Aorta (tissue), 5 donors: Measurements from ENCODE around the gene FCRLB. TPM values are rescaled to one million over a fixed set of nuclear protein-coding genes. Genes with fewer than 3 reads are reported as not detected.

Source experiments
- ATAC-seq: fragments of 200-7000 bp; cut with Tn5 transposase; one replicate; pipeline ENCODE4 v1.9.1; 2022; ENCODE audit warnings: moderate library complexity; ENCODE audit not compliant: low FRiP score
- DNase-seq, 2 donors: peaks; one replicate each; pipeline ENCODE4 v3.0.0-alpha.2; 2020
- H3K27ac ChIP-seq, 2 donors: one replicate each; pipeline ENCODE4 v1.5.1; 2013; ENCODE audit warnings: low read length in 2 of 2, mild to moderate bottlenecking in 2 of 2, moderate library complexity in 2 of 2, control low read depth in 1 of 2, inconsistent platforms in 1 of 2, low read depth in 1 of 2
- H3K27me3 ChIP-seq, 2 donors: one replicate each; pipeline ENCODE4 v1.6.1; 2013; ENCODE audit warnings: control low read depth in 1 of 2, low read length in 1 of 2, mild to moderate bottlenecking in 1 of 2, moderate library complexity in 1 of 2; ENCODE audit not compliant: insufficient read depth in 2 of 2, control insufficient read depth in 1 of 2
- H3K36me3 ChIP-seq, 2 donors: one replicate each; pipeline ENCODE4 v1.6.1; 2013; ENCODE audit warnings: control low read depth in 1 of 2, low read length in 1 of 2, mild to moderate bottlenecking in 1 of 2; ENCODE audit not compliant: insufficient read depth in 2 of 2, control insufficient read depth in 1 of 2
- H3K4me1 ChIP-seq, 2 donors: one replicate each; pipeline ENCODE4 v1.6.1; 2013; ENCODE audit warnings: low read length in 2 of 2, control low read depth in 1 of 2, mild to moderate bottlenecking in 1 of 2, moderate library complexity in 1 of 2; ENCODE audit not compliant: insufficient read depth in 2 of 2, control insufficient read depth in 1 of 2
- H3K4me3 ChIP-seq, 2 donors: one replicate each; pipeline ENCODE4 v1.5.1; 2013; ENCODE audit warnings: low read length in 2 of 2, control low read depth in 1 of 2, mild to moderate bottlenecking in 1 of 2
- H3K9me3 ChIP-seq: one replicate; pipeline ENCODE4 v1.6.1; 2013; ENCODE audit warnings: mild to moderate bottlenecking, low read length; ENCODE audit not compliant: control insufficient read depth
- WGBS, 2 donors: extraction: QIAGEN DNeasy Blood & Tissue Kit; methylation state at CpG; one replicate each; pipeline ENCODE4 v1.1.7; 2013; 5-methylcytosine and 5-hydroxymethylcytosine counted together
- intact Hi-C, 2 donors: fragments of 100-400 bp; cut with DNase I; formaldehyde crosslinking; loops; one replicate each; pipeline versions ENCODE4 v1.14.2 to v1.15.0; 2022
- polyA plus RNA-seq, 2 donors: library from polyadenylated mRNA; stranded (reverse); fragments of 200-250 nt; gene quantifications; one replicate each; pipeline ENCODE4 v1.2.3, GENCODE V29; 2013
- total RNA-seq, 2 donors: library from RNA; stranded (reverse); fragmentation: NEBNext Ultra II Directional; extraction: Animal tissue kit (Norgen Biotek cat#: 25700); gene quantifications; one replicate each; pipeline ENCODE4 v1.2.1, GENCODE V29; 2021
- donor health status: healthy with polysubstance abuse.
- donor health status: Bipolar disorder and iron deficiency.
- donor health status: DM: no; HTN: no; CAD: no.
- donor health status: DM: no; HTN: no; CAD: no.
- donor health status: DM: yes; HTN: yes; CAD: no.

Gene FCRLB
- total and polyA plus RNA-seq, 4 donors: 0.36 to 2.0 (median 0.57) TPM

DNA sequence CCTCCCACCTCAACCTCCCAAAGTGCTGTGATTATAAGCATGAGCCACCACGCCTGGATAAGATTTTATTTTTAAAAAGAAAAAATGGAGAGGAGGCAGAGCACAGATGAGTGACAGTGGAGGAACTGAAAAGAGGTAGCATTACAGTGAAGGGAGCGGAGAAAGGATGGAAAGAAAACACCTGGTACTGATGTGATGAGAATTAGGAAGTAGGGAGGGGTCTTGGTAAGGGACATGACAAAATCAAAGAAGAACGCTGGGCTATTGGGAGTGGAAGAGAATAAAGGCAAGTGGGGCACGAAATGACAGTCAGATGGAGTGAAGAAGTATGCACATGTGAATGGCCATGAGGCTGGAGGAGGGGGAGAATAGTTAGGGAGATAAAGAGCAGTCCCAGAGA, 12.0 kb upstream of the FCRLB start:
- intact Hi-C loops: no loop called here
- no peaks in the 10 kb centered on the region for H3K36me3 ChIP-seq
- H3K4me3 ChIP-seq: no peak overlapping the region
- peaks cover 0 to 4% of the 10 kb centered on the region in 2 donors for H3K4me1 ChIP-seq
- no peak overlapping the region for H3K27ac ChIP-seq
- DNase-seq: no peak
- no peaks in the 10 kb centered on the region for H3K9me3 ChIP-seq
- 76 to 82% methylated on average over 4 of the region's 4 CpGs for WGBS, 2 donors
- ATAC-seq: no peak
- no peaks in the 10 kb centered on the region for H3K27me3 ChIP-seq

DNA sequence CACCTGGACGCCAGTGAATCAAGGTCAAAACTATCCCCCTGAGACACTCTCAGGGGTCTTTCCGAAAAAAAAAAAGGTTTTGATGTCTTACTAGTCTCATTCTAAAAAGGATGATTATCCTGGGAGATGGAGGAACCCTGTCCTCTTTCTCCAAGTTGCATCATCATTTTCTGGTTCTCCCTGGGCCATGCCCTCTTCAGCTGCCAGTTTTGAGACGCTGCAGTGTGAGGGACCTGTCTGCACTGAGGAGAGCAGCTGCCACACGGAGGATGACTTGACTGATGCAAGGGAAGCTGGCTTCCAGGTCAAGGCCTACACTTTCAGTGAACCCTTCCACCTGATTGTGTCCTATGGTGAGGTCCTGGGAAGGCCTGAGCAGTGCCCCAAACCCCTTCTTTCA, 10.8 kb upstream of the FCRLB start:
- H3K27me3 ChIP-seq: no peaks in the 10 kb centered on the region
- WGBS, 2 donors: 83 to 89% methylated on average over 4 of the region's 4 CpGs
- no peaks in the 10 kb centered on the region for H3K36me3 ChIP-seq
- DNase-seq (no peak), ATAC-seq (no peak)
- H3K27ac ChIP-seq: no peak overlapping the region
- intact Hi-C loops: no loop called here
- H3K9me3 ChIP-seq: no peaks in the 10 kb centered on the region
- peaks cover 0 to 4% of the 10 kb centered on the region in 2 donors for H3K4me1 ChIP-seq
- no peak overlapping the region for H3K4me3 ChIP-seq

DNA sequence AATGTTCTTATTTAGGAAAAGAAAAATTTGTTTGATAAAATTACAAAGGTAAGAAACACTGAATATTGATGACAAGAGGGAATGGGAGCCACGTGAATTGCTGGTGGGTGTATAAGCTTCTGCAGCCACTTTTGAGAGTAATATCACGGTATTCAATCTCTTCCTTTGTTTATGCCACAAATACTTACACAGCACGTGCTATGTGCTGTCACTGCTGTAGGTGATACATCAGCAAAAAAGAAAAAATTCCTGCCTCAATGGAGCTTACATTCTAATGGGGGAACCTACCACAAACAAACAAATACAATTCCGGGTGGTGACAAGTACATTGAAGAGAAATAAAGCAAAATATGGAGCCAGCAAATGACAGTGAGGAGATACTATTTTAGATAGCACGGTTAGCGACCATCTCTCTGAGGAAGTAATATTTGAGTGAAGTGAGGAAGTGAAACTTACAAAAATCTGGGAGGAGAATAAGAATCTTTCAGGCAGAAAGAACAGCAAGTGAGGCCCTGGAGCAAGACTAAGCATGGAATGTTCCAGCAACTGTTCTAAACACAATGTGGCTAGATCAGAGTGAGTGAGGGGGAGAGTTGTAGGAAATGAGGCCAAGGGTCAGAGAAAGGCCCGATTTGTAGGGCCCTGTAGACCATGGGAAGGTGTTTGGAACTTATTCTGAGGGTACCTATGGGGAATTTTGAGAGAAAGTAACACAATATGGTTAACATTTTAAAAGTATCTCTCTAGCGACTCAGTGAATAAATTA, 2.6 kb upstream of the FCRLB start:
- WGBS, 2 donors: 80 to 83% methylated on average over 8 of the region's 8 CpGs

DNA sequence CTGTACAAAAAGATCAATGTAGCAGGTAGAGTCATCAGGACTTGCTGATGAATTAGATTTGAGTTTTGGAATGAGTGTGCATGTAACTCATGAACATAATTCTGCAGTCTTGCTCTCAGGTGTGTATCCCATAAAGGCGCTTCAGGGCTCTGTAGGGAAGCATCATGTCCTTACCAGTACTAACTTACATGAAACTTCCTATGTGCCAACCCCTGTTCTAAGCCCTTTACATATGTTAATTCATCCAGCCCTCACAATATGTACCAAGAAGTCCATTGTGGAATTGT, 2.1 kb upstream of the FCRLB start:
- no peaks in the 10 kb centered on the region for H3K9me3 ChIP-seq
- DNase-seq (no peak), ATAC-seq (no peak)
- H3K27me3 ChIP-seq: no peaks in the 10 kb centered on the region
- H3K27ac ChIP-seq: no peak overlapping the region
- no peaks in the 10 kb centered on the region for H3K36me3 ChIP-seq
- intact Hi-C loops: no loop called here
- H3K4me1 ChIP-seq: no peaks in the 10 kb centered on the region
- H3K4me3 ChIP-seq: no peak overlapping the region
- WGBS, 2 donors: 97 to 100% methylated on average over 1 of the region's 1 CpG

More for the DNA sequence above, 2.6 kb upstream of the FCRLB start:
- Histone ChIP-seq H3K27me3 (no peaks in the 10 kb centered on the region), H3K4me1 (no peaks in the 10 kb centered on the region), H3K27ac (no peak overlapping the region), H3K36me3 (no peaks in the 10 kb centered on the region), H3K9me3 (no peaks in the 10 kb centered on the region), H3K4me3 (no peak overlapping the region)
- intact Hi-C loops: no loop called here
- DNase-seq: no peak
- ATAC-seq: no peak

DNA sequence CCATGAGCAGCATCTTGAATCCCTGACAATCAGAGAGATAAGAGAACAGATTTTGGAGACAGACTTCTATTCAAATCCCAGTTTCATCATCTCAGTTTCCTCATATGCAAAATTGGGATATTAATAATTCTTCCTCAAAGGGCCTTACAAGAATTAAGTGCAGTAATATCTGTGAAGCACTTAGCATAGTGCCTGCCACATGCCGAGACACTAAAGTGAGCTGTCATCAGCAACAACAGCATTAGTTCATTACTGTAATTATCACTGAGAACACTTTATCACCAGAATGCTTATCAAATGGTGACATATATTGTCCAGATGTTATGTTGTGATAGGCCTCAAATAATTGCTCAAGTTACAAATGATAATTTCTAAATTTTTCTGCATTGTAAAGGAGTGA, 922 bp upstream of the FCRLB start:
- no peaks in the 10 kb centered on the region for H3K27me3 ChIP-seq
- no peaks in the 10 kb centered on the region for H3K36me3 ChIP-seq
- no peaks in the 10 kb centered on the region for H3K9me3 ChIP-seq
- H3K4me1 ChIP-seq: no peaks in the 10 kb centered on the region
- DNase-seq (no peak), ATAC-seq (no peak)
- no peak overlapping the region for H3K27ac ChIP-seq
- no peak overlapping the region for H3K4me3 ChIP-seq
- intact Hi-C loops: no loop called here
- 86 to 88% methylated on average over 1 of the region's 1 CpG for WGBS, 2 donors

DNA sequence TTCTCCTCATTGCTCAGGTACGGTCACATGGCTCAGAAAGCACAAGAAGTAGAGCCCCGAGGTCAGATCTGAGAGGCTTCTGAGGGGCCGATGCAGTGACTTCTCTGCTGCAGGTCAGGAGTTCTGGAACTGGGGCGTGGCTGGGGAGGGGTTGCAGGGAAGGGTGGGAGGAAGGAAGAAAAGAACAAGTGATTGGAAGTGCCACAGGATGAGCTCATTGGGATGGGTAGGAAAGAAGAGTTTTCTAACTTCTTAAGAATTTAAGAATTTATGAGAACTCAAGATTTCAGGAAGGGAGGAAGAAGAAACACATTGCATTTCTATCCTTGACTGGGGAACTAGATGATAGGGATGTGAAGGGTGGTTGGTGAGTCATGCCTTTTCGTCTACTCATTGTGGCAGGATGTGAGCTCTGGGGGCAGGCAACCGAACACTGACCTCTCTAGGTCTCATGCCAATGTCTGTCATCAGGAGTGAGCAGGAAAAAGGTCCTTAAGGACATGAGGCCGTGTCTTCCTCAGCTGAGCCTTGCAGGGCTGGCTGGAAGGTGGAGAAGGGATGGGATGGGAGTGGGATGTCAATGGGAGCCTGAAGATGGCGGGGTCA, 497 bp downstream of the FCRLB start:
- ATAC-seq (no peak), DNase-seq (no peak)
- intact Hi-C loops: no loop called here
- H3K4me3 ChIP-seq: no peak overlapping the region
- H3K36me3 ChIP-seq: no peaks in the 10 kb centered on the region
- 74% methylated on average over 8 of the region's 8 CpGs for WGBS, 2 donors
- H3K27me3 ChIP-seq: no peaks in the 10 kb centered on the region
- H3K4me1 ChIP-seq: no peaks in the 10 kb centered on the region
- H3K9me3 ChIP-seq: no peaks in the 10 kb centered on the region
- H3K27ac ChIP-seq: no peak overlapping the region

DNA sequence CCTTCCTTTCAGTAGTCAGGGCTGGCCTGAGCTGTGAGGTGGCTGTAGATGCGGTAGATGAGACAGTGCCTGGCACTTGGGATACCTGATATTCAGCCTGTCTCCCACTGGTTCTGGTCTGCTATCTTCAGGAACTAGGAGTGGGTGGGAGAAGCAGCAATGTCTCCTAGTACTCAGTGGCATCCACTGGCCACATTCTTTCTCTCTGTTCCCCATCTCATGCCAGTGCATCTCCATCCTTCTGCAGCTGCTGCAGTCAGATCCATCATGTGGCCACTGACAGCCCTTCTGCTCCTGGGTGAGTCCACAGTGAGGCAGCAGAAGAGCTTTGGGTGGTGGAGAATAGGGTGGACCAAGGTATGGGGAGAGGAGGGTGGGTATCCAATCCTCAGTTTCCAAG, 1.1 kb downstream of the FCRLB start:
- H3K9me3 ChIP-seq: no peaks in the 10 kb centered on the region
- H3K4me3 ChIP-seq: no peak overlapping the region
- H3K36me3 ChIP-seq: no peaks in the 10 kb centered on the region
- H3K4me1 ChIP-seq: no peaks in the 10 kb centered on the region
- no peak for DNase-seq
- no peak overlapping the region for H3K27ac ChIP-seq
- no peak for ATAC-seq
- intact Hi-C loops: no loop called here
- 88 to 93% methylated on average over 1 of the region's 1 CpG for WGBS, 2 donors
- no peaks in the 10 kb centered on the region for H3K27me3 ChIP-seq

DNA sequence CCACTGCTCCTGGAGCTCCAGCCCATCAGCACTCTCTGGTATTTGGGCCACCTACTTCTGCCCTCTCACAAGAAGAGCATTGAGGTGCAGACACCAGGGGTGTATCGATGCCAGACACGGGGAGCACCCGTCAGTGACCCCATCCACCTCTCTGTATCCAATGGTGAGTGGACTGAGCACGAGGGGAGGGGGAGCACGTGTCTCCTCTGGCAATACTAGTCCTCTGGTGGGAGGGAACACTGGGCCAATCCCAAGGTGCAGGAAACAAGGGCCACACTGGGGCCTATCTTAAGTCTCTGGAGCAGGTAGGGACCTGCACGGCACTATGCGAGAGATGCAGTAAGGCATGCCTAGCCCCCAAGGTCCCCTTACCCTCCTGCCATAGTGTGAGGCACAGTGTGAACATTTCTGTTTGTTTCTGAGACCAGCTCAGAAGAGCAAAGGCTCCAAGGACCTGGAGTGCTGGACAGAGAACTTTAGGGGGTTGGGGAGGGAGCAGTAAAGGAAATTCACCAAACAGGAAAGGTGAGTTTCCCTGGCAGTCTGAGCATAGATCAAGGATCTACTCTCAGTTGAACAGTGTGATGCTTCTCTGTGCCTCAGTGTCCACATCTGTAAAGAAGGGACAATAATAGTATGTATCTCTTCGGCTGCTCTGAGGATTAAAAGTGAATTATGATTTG, 2.3 kb downstream of the FCRLB start:
- 80 to 86% methylated on average over 8 of the region's 8 CpGs for WGBS, 2 donors

More for the DNA sequence above, 2.3 kb downstream of the FCRLB start:
- H3K27ac ChIP-seq: no peak overlapping the region
- ATAC-seq (no peak), DNase-seq (no peak)
- intact Hi-C loops: no loop called here
- no peak overlapping the region for H3K4me3 ChIP-seq
- no peaks in the 10 kb centered on the region for H3K36me3 ChIP-seq
- H3K4me1 ChIP-seq: no peaks in the 10 kb centered on the region
- H3K9me3 ChIP-seq: no peaks in the 10 kb centered on the region
- H3K27me3 ChIP-seq: no peaks in the 10 kb centered on the region
